AG04449 (cell line): ENCODE measurements around the gene GDPD2.

ENCODE experiments used
- CTCF ChIA-PET: fragments of 350-600 bp; formaldehyde crosslinking; extraction: SDS; loops from one replicate; lab custom pipeline; 2021; ENCODE audit warnings: antibody characterized with exemption; lab: Yijun Ruan, JAX
- POLR2A ChIA-PET: fragments of 400-600, 350-600 bp; formaldehyde crosslinking; extraction: SDS; loops from one replicate; lab custom pipeline; 2020; ENCODE audit warnings: antibody characterized with exemption, inconsistent platforms; lab: Yijun Ruan, JAX
- DNase-seq: peaks from one replicate; pipeline ENCODE4 v3.0.0-alpha.2; 2010; ENCODE audit warnings: low read depth, low spot score
- H3K4me3 ChIP-seq: 2 replicates; pipeline ENCODE4 v1.5.1; 2011; ENCODE audit warnings: low read depth, mild to moderate bottlenecking, control low read depth, low read length
- TF ChIP-seq, protein P1 (sequence below): IDR thresholded peaks from one replicate; pipeline ENCODE4 v1.5.1; 2011; ENCODE audit warnings: mild to moderate bottlenecking, moderate library complexity, low read length, control low read depth, inconsistent platforms; ENCODE audit not compliant: insufficient read depth; ENCODE audit errors: missing control alignments

The GDPD2 gene

DNA sequence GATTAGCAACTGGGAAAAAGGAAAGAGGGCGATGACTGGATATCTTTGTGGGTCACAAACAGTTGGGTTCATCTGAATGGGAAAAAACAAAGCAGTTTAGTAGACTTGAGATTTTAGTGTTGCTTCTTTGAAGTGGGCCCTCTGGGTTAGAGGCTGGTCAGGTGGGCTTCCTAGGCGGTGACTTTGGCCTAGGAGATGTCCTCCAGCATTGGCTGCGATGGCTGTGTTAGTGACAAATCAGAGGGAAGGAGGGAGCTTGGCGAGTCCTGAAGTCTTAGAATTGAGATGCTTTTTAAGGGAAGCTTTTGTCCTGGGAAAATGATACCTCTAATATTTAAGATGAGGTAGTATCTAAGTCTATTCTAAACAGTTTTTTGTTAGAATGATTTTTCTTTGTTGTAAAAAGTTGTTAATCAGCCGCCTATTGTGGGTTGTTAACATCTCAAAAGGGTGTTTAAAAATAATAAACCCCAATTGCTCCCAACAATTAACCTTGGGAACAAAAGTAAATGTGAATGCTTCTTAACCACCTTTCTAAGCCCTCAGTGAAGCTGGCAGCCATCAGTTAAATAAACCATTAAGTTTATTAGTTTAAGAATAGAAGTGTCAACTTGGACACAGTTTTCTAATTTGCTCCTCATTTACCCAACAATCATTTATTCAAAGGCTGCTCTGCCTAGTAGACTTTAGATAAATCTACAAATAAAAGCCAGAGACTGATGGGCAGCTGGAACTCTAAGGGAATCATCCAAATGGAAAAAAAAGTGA, 53.2 kb downstream of the GDPD2 start:
- POLR2A ChIA-PET: no interaction called here
- no peak overlapping the region for H3K4me3 ChIP-seq
- TF ChIP-seq, protein P1, sequence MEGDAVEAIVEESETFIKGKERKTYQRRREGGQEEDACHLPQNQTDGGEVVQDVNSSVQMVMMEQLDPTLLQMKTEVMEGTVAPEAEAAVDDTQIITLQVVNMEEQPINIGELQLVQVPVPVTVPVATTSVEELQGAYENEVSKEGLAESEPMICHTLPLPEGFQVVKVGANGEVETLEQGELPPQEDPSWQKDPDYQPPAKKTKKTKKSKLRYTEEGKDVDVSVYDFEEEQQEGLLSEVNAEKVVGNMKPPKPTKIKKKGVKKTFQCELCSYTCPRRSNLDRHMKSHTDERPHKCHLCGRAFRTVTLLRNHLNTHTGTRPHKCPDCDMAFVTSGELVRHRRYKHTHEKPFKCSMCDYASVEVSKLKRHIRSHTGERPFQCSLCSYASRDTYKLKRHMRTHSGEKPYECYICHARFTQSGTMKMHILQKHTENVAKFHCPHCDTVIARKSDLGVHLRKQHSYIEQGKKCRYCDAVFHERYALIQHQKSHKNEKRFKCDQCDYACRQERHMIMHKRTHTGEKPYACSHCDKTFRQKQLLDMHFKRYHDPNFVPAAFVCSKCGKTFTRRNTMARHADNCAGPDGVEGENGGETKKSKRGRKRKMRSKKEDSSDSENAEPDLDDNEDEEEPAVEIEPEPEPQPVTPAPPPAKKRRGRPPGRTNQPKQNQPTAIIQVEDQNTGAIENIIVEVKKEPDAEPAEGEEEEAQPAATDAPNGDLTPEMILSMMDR: no peak
- CTCF ChIA-PET: interaction anchor here (1.0 to 2.4 kb wide), 4 partner anchors 8 to 78 kb away, joined by 3 to 14 read pairs (median 3); no protein-coding TSS in a partner anchor
- no peak for DNase-seq

DNA sequence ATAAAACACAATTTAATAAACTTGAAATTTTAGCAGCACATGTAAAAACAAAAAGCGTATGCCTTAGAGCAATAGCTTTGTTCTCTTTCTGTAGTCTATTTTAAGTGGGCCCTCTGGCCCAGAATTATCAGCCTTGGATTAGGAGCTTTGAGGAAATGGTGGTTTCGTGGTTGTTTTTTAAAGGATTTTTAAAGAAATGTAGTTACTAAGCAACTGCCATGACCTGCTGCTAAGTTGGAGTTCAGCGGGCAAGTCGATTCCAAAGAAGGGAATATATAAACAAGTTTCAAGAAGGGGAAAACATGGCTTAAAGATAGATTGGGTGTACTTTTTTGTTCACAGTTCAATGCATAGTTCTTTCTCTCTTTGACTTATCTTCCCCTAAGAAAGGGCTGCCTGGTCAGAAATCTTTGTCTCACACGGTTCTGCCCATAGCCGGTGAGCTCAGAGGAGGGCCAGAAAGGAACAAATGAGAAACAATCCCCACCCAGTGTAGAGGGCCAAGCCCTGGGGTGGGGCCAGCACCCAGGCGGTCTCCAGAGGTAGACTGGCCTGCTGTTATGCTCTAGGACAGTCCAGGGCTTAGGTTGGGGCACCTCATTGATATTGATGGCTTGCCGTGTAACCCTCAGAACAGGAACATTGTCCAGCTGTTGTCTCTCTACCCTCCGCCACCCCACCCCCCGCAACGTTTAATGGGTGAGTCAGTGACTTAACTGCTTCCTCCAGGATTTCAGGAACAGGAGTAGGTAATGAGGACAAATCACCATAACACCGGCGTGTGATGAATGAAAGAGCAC, 54.0 kb downstream of the GDPD2 start:
- ChIA-PET CTCF (interaction anchor here (1.0 to 2.4 kb wide), 4 partner anchors 9 to 77 kb away, joined by 3 to 14 read pairs (median 3); no protein-coding TSS in a partner anchor), POLR2A (no interaction called here)
- DNase-seq: no peak
- TF ChIP-seq, protein P1: no peak
- no peak overlapping the region for H3K4me3 ChIP-seq

DNA sequence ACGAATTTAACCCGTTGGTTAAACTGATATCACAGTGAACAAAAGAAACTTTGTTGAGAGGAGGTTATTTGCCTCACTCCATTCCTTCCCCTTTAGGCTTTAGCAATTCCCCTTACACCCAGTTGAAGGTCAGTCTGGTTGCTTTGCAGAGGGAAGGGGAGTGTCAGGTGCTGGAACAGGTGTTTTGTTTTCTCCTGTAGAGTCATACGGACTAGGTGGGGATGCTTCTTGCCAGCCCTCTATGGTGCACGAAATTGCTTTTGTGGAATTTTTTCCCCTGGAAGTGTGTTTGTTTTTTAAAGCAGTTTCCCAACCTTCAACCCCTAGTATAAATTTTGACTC, 54.6 kb downstream of the GDPD2 start:
- H3K4me3 ChIP-seq: no peak overlapping the region
- ChIA-PET POLR2A (no interaction called here), CTCF (interaction anchor here (1.0 kb wide), 1 partner anchor 76 kb away, joined by 3 read pairs; no protein-coding TSS in a partner anchor)
- TF ChIP-seq, protein P1: no peak
- no peak for DNase-seq

DNA sequence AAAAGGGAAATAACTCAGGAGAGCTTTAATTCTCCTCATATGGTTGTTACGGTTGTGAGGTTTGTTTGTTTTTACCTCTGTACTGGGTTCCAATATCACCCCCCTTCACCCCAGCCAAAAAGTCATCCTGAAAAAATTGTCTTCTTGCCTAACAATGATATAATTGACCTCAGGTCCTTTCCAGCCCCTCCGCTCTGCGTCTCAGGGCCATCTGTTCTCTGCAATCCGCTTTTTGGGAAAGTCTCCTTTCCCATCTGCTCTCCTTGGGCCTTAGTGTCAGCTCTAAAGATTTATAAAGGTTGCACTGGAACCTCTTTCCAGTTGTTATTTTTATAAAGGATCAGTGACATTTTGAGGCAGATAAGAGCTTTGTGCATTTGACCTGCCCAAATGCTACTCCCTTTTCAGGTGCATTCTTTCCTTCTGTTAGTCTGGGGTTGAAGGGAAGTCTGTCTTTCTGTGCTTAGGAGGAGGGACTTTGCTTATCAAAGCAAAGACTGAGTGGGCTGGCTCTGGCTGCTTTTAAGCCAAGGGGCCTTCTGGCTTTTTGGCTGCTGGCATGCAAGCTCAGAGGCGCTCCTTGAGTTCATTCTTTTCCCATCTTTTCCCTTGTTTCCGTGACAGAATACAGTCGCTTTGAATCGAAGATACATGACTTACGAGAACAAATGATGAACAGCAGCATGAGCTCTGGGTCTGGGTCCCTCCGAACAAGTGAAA, 55.6 kb downstream of the GDPD2 start:
- no peak overlapping the region for H3K4me3 ChIP-seq
- POLR2A ChIA-PET: no interaction called here
- CTCF ChIA-PET: interaction anchor here (1.2 to 2.9 kb wide), 2 partner anchors 23 to 27 kb away, joined by 3 to 11 read pairs; no protein-coding TSS in a partner anchor
- TF ChIP-seq, protein P1: no peak
- DNase-seq: no peak

DNA sequence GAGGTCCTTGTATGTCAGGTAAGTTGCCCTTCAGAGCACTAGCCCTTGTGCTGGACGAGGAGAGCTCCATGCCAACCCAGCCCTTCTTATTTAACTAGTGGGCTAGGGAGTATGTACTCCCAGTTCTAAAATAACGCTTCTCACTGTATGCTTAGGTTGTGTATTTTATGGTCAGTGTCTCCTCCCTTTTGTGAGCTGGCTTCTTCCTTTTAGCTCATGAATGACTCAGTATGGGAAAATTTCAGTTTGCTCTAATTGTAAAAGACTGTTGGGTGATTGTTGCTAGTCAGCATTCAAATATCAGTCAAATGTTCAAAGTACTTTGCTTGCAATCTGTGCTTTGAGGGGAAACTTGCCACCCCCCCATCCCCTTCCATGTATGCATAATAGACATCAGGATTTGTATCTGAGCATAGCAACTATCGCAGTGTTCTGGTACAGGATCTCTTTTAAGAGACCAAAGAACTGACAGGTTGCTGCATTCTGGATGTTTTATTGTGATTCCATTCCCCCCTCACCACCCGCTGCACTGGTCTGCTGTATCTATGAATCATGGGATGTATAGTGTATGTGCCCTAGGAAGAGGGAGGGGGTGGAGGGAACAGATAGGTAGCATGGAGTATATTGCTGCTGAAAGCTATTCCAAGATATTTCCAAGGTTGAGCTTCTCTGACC, 56.3 kb downstream of the GDPD2 start:
- POLR2A ChIA-PET: no interaction called here
- CTCF ChIA-PET: interaction anchor here (1.2 to 2.9 kb wide), 2 partner anchors 24 to 27 kb away, joined by 3 to 11 read pairs; no protein-coding TSS in a partner anchor
- TF ChIP-seq, protein P1: no peak
- peak; percentile 16 for DNase-seq
- H3K4me3 ChIP-seq: no peak overlapping the region
